Iris pigment epithelial cell (primary cell): ENCODE data around the gene KIF3A.

ENCODE experiments used
- DNase-seq: peaks from one replicate; pipeline ENCODE4 v3.0.0-alpha.2; 2011; ENCODE audit warnings: low read depth

KIF3A gene

GRCh38 chr5:132770476-132771159 lies 33.3 kb upstream of the KIF3A start:
- no peak for DNase-seq

GRCh38 chr5:132768485-132768868 lies 31.1 kb upstream of the KIF3A start:
- DNase-seq = no peak

- DNase-seq = no peak
Measured at GRCh38 chr5:132767150-132767549, 29.8 kb upstream of the KIF3A start.

- no peak for DNase-seq
Measured at GRCh38 chr5:132766806-132767055, 29.4 kb upstream of the KIF3A start.

- no peak for DNase-seq
Measured at GRCh38 chr5:132766020-132766805, 28.9 kb upstream of the KIF3A start.

GRCh38 chr5:132765311-132766019 lies 28.1 kb upstream of the KIF3A start:
- DNase-seq = no peak

- DNase-seq = no peak
Measured at GRCh38 chr5:132764671-132765238, 27.4 kb upstream of the KIF3A start.

GRCh38 chr5:132764051-132764450 lies 26.7 kb upstream of the KIF3A start:
- no peak for DNase-seq

- DNase-seq = no peak
Measured at GRCh38 chr5:132763181-132764036, 26.1 kb upstream of the KIF3A start.

GRCh38 chr5:132762246-132763000 lies 25.1 kb upstream of the KIF3A start:
- DNase-seq = no peak

GRCh38 chr5:132761321-132762240 lies 24.2 kb upstream of the KIF3A start:
- DNase-seq = no peak

GRCh38 chr5:132760601-132761317 lies 23.4 kb upstream of the KIF3A start:
- DNase-seq = no peak

GRCh38 chr5:132760049-132760420 lies 22.7 kb upstream of the KIF3A start:
- no peak for DNase-seq

GRCh38 chr5:132759114-132760048 lies 22.0 kb upstream of the KIF3A start:
- DNase-seq = peak; percentile 25

- DNase-seq = no peak
Measured at GRCh38 chr5:132758451-132758850, 21.1 kb upstream of the KIF3A start.

GRCh38 chr5:132756542-132756941 lies 19.2 kb upstream of the KIF3A start:
- DNase-seq = no peak

- peak; percentile 41 for DNase-seq
Measured at GRCh38 chr5:132754947-132755346, 17.6 kb upstream of the KIF3A start.

- no peak for DNase-seq
Measured at GRCh38 chr5:132754111-132754510, 16.8 kb upstream of the KIF3A start.
